Measurements from ENCODE around the gene SCN8A. TPM values are rescaled to one million over a fixed set of nuclear protein-coding genes. Genes with fewer than 3 reads are reported as not detected.

SCN8A gene
- total and polyA plus RNA-seq, 3 donors from 2014 or later: 4.8 to 15.3 (median 11.0) TPM

DNA sequence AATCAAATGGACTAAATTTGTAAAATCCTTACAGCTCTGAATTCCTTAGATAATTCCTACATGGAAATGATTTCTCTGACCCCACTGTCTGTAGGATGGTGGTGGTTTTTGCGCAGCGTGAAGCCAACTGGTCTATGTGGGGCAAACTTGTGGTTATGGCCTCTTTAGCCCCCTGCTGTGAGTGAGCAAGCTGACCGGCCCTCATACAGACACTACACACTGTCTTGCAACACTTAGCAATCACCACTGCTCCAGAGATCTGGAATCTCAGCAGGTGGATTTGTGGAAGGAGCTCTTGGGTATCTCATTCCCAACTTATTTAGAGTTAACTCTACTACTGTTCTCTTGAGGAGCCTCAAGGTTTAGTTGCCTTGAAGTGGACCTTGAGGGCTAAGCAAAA, 70.2 kb downstream of the SCN8A start:
- Histone ChIP-seq H3K4me1 (no peaks in the 10 kb centered on the region), H3K27ac (no peak overlapping the region), H3K9me3 (no peaks in the 10 kb centered on the region), H3K27me3 (no peaks in the 10 kb centered on the region), H3K4me3 (no peak overlapping the region), H3K36me3 (ENCODE audit: low read depth, missing control alignments) (no peaks in the 10 kb centered on the region)
- intact Hi-C loops (cut with DNase I; ENCODE audit: low total_unique reads): no loop called here
- TF ChIP-seq POLR2A (IDR thresholded peaks at IDR 0.05): no peak
- TF ChIP-seq, protein P1, sequence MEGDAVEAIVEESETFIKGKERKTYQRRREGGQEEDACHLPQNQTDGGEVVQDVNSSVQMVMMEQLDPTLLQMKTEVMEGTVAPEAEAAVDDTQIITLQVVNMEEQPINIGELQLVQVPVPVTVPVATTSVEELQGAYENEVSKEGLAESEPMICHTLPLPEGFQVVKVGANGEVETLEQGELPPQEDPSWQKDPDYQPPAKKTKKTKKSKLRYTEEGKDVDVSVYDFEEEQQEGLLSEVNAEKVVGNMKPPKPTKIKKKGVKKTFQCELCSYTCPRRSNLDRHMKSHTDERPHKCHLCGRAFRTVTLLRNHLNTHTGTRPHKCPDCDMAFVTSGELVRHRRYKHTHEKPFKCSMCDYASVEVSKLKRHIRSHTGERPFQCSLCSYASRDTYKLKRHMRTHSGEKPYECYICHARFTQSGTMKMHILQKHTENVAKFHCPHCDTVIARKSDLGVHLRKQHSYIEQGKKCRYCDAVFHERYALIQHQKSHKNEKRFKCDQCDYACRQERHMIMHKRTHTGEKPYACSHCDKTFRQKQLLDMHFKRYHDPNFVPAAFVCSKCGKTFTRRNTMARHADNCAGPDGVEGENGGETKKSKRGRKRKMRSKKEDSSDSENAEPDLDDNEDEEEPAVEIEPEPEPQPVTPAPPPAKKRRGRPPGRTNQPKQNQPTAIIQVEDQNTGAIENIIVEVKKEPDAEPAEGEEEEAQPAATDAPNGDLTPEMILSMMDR (IDR thresholded peaks at IDR 0.05): no peak
- 90 to 92% methylated on average over 3 of the region's 3 CpGs for WGBS, 2 donors
- no peak for DNase-seq

DNA sequence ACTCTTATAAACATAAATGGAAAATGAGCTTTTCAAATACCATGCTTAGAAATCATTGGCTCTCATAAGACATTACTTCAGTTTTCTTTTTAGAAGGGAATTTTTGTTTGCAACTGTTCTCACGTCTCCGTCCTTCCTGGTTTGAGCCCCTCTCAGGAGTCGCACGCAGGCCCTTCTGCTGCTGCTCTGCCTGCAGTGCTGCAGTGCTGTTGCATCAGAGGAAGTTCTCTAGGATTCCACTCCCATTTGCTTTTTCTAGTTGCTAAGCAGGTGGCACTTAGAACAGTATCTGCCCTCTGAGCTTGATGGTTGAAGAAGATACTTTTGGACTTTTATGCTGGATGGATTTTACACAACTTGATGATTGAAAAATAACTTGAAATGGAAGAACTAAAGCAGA, 70.8 kb downstream of the SCN8A start:
- H3K27me3 ChIP-seq: no peaks in the 10 kb centered on the region
- TF ChIP-seq, protein P1 (IDR thresholded peaks at IDR 0.05): no peak
- TF ChIP-seq POLR2A (IDR thresholded peaks at IDR 0.05): no peak
- no peaks in the 10 kb centered on the region for H3K9me3 ChIP-seq
- DNase-seq: no peak
- H3K4me3 ChIP-seq: no peak overlapping the region
- H3K27ac ChIP-seq: no peak overlapping the region
- no peaks in the 10 kb centered on the region for H3K36me3 ChIP-seq (ENCODE audit: low read depth, missing control alignments)
- intact Hi-C loops (cut with DNase I; ENCODE audit: low total_unique reads): no loop called here
- no peaks in the 10 kb centered on the region for H3K4me1 ChIP-seq
- 85 to 88% methylated on average over 4 of the region's 4 CpGs for WGBS, 2 donors

DNA sequence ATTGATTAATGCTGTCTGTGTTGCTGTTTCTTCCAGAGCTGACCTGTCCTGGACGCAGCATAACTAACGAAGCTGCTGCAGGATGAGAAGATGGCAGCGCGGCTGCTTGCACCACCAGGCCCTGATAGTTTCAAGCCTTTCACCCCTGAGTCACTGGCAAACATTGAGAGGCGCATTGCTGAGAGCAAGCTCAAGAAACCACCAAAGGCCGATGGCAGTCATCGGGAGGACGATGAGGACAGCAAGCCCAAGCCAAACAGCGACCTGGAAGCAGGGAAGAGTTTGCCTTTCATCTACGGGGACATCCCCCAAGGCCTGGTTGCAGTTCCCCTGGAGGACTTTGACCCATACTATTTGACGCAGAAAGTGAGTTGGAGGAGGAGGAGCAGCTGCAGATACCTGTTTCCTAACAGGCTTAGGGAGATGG, 71.7 kb downstream of the SCN8A start:
- WGBS, 2 donors: 81 to 85% methylated on average over 11 of the region's 11 CpGs

GRCh38 chr12:51663390-51663789, 72.4 kb downstream of the SCN8A start:
- H3K27me3 ChIP-seq: no peaks in the 10 kb centered on the region
- intact Hi-C loops (cut with DNase I; ENCODE audit: low total_unique reads): no loop called here
- no peaks in the 10 kb centered on the region for H3K9me3 ChIP-seq
- no peak for DNase-seq
- TF ChIP-seq POLR2A (IDR thresholded peaks at IDR 0.05): no peak
- TF ChIP-seq, protein P1 (IDR thresholded peaks at IDR 0.05): no peak
- H3K4me1 ChIP-seq: no peaks in the 10 kb centered on the region
- no peaks in the 10 kb centered on the region for H3K36me3 ChIP-seq (ENCODE audit: low read depth, missing control alignments)
- no peak overlapping the region for H3K4me3 ChIP-seq
- no peak overlapping the region for H3K27ac ChIP-seq

More for the DNA sequence above, 71.7 kb downstream of the SCN8A start:
- H3K27me3 ChIP-seq: no peaks in the 10 kb centered on the region
- H3K4me1 ChIP-seq: no peaks in the 10 kb centered on the region
- intact Hi-C loops (cut with DNase I; ENCODE audit: low total_unique reads): no loop called here
- H3K9me3 ChIP-seq: no peaks in the 10 kb centered on the region
- H3K36me3 ChIP-seq (ENCODE audit: low read depth, missing control alignments): no peaks in the 10 kb centered on the region
- TF ChIP-seq, protein P1 (IDR thresholded peaks at IDR 0.05): no peak
- no peak for TF ChIP-seq POLR2A (IDR thresholded peaks at IDR 0.05)
- H3K4me3 ChIP-seq: no peak overlapping the region
- no peak overlapping the region for H3K27ac ChIP-seq
- no peak for DNase-seq

GRCh38 chr12:51666696-51667095, 75.7 kb downstream of the SCN8A start:
- Histone ChIP-seq H3K9me3 (no peaks in the 10 kb centered on the region), H3K4me3 (no peak overlapping the region), H3K27ac (no peak overlapping the region), H3K4me1 (no peaks in the 10 kb centered on the region), H3K27me3 (no peaks in the 10 kb centered on the region), H3K36me3 (ENCODE audit: low read depth, missing control alignments) (no peaks in the 10 kb centered on the region)
- DNase-seq: no peak
- intact Hi-C loops (cut with DNase I; ENCODE audit: low total_unique reads): no loop called here
- no peak for TF ChIP-seq POLR2A (IDR thresholded peaks at IDR 0.05)
- TF ChIP-seq, protein P1 (IDR thresholded peaks at IDR 0.05): no peak
- 58 to 59% methylated on average over 5 of the region's 5 CpGs for WGBS, 2 donors

All from testis (tissue), 3 donors.